ENCODE results near the gene NLRX1.

- no peak for TF ChIP-seq TCF12 (IDR thresholded peaks at IDR 0.05; ENCODE audit: low read depth)
- TF ChIP-seq EGR1 (IDR thresholded peaks at IDR 0.05) = no peak
Measured at GRCh38 chr11:119120639-119121007, 47.9 kb upstream of the NLRX1 start.

Measured in Ishikawa (cell line).